Ramos (cell line): ENCODE measurements around the gene HPDL.

Source experiments
- in situ Hi-C: fragments of 300-500 bp; cut with MboI; formaldehyde crosslinking; loops from one replicate; pipeline ENCODE4 v1.14.3; 2022; ENCODE audit warnings: low sequenced_read_pairs; ENCODE audit not compliant: unreplicated experiment

HPDL gene

GRCh38 chr1:45319761-45320160 lies 6.9 kb upstream of the HPDL start:
- in situ Hi-C loops: no loop called here

GRCh38 chr1:45321444-45321843 lies 5.3 kb upstream of the HPDL start:
- in situ Hi-C loops: no loop called here

GRCh38 chr1:45322486-45323040 lies 4.1 kb upstream of the HPDL start:
- in situ Hi-C loops: no loop called here

- in situ Hi-C loops: no loop called here
Observed at GRCh38 chr1:45325851-45326506, 716 bp upstream of the HPDL start.

- in situ Hi-C loops: no loop called here
Observed at GRCh38 chr1:45327644-45328515, 1.2 kb downstream of the HPDL start.

GRCh38 chr1:45328680-45329079 lies 2.0 kb downstream of the HPDL start:
- in situ Hi-C loops: no loop called here

GRCh38 chr1:45329445-45329844 lies 2.8 kb downstream of the HPDL start:
- in situ Hi-C loops: no loop called here

GRCh38 chr1:45331436-45332345 lies 5.0 kb downstream of the HPDL start:
- in situ Hi-C loops: loop anchor here (10.0 kb wide), 1 partner anchor 233 kb away; no protein-coding TSS in a partner anchor

- in situ Hi-C loops: loop anchor here (10.0 kb wide), 1 partner anchor 232 kb away; no protein-coding TSS in a partner anchor
Observed at GRCh38 chr1:45332346-45332720, 5.6 kb downstream of the HPDL start.

GRCh38 chr1:45334308-45335245 lies 7.9 kb downstream of the HPDL start:
- in situ Hi-C loops: loop anchor here (10.0 kb wide), 1 partner anchor 230 kb away; no protein-coding TSS in a partner anchor

- in situ Hi-C loops: loop anchor here (10.0 kb wide), 1 partner anchor 229 kb away; no protein-coding TSS in a partner anchor
Observed at GRCh38 chr1:45335855-45336324, 9.2 kb downstream of the HPDL start.

GRCh38 chr1:45337630-45338325 lies 11.1 kb downstream of the HPDL start:
- in situ Hi-C loops: loop anchor here (10.0 kb wide), 1 partner anchor 227 kb away; no protein-coding TSS in a partner anchor

GRCh38 chr1:45339789-45340558 lies 13.3 kb downstream of the HPDL start, which contains the start of the genes MUTYH and TOE1:
Gene MUTYH, minus strand, starts transcription at chr1:45340440. Its CDS starts 5,935 bp downstream, at chr1:45334505.
Gene TOE1, plus strand, starts transcription at chr1:45340170. Its CDS starts 83 bp downstream, at chr1:45340253.
- in situ Hi-C loops: loop anchor here (10.0 kb wide), 1 partner anchor 225 kb away; no protein-coding TSS in a partner anchor

- in situ Hi-C loops: no loop called here
Observed at GRCh38 chr1:45340816-45341466, 14.2 kb downstream of the HPDL start.

- in situ Hi-C loops: no loop called here
Observed at GRCh38 chr1:45344499-45344898, 17.8 kb downstream of the HPDL start.

- in situ Hi-C loops: loop anchor here (5.0 kb wide), 1 partner anchor 147 kb away; the partner anchor contains the start of gene TESK2
Observed at GRCh38 chr1:45345014-45345413, 18.3 kb downstream of the HPDL start.
